ENCODE measurements around the gene JAM2.

JAM2 gene

GRCh38 chr21:25722631-25723030 is 83.6 kb downstream of the JAM2 start:
- peaks cover 56% of the 10 kb centered on the region for H3K36me3 Mint-ChIP-seq (ENCODE audit: low read depth)
- no peaks in the 10 kb centered on the region for H3K9me3 Mint-ChIP-seq
- no peak overlapping the region for H3K4me3 Mint-ChIP-seq
- H3K27me3 Mint-ChIP-seq = no peaks in the 10 kb centered on the region
- H3K27ac Mint-ChIP-seq = no peak overlapping the region
- H3K4me1 Mint-ChIP-seq (ENCODE audit: low read depth) = no peaks in the 10 kb centered on the region

- Mint-ChIP-seq H3K27ac (no peak overlapping the region), H3K9me3 (no peaks in the 10 kb centered on the region), H3K4me3 (peak overlapping the region; percentile 8), H3K36me3 (ENCODE audit: low read depth) (peaks cover 54% of the 10 kb centered on the region), H3K27me3 (no peaks in the 10 kb centered on the region), H3K4me1 (ENCODE audit: low read depth) (peaks cover 49% of the 10 kb centered on the region)
Observed at GRCh38 chr21:25732091-25732760, 93.2 kb downstream of the JAM2 start.

GRCh38 chr21:25733859-25734653 is 95.0 kb downstream of the JAM2 start:
- Mint-ChIP-seq H3K27me3 (no peaks in the 10 kb centered on the region), H3K4me3 (peak overlapping the region; percentile 100), H3K27ac (peak overlapping the region; percentile 100), H3K4me1 (ENCODE audit: low read depth) (peaks cover 63% of the 10 kb centered on the region), H3K36me3 (ENCODE audit: low read depth) (peaks cover 42% of the 10 kb centered on the region), H3K9me3 (no peaks in the 10 kb centered on the region)

- peak overlapping the region; percentile 100 for H3K27ac Mint-ChIP-seq
- no peaks in the 10 kb centered on the region for H3K9me3 Mint-ChIP-seq
- peaks cover 67% of the 10 kb centered on the region for H3K4me1 Mint-ChIP-seq (ENCODE audit: low read depth)
- H3K27me3 Mint-ChIP-seq = no peaks in the 10 kb centered on the region
- peak overlapping the region; percentile 100 for H3K4me3 Mint-ChIP-seq
- peaks cover 36% of the 10 kb centered on the region for H3K36me3 Mint-ChIP-seq (ENCODE audit: low read depth)
Observed at GRCh38 chr21:25734654-25734903, 95.5 kb downstream of the JAM2 start.

- H3K4me3 Mint-ChIP-seq = peak within 1 kb of the TSS; percentile 100
- H3K27me3 Mint-ChIP-seq = no peaks in the 10 kb centered on the region
- peaks cover 69% of the 10 kb centered on the region for H3K4me1 Mint-ChIP-seq (ENCODE audit: low read depth)
- H3K27ac Mint-ChIP-seq = peak within 1 kb of the TSS; percentile 100
- peaks cover 31% of the 10 kb centered on the region for H3K36me3 Mint-ChIP-seq (ENCODE audit: low read depth)
- no peaks in the 10 kb centered on the region for H3K9me3 Mint-ChIP-seq
Observed at GRCh38 chr21:25734904-25735645, 96.0 kb downstream of the JAM2 start, which contains the start of the genes ATP5PF and GABPA. Gene ATP5PF (minus strand): TSS chr21:25734904. CDS start chr21:25729794, 5,110 bp downstream. Gene GABPA (plus strand): TSS chr21:25734972. CDS start chr21:25741599, 6,627 bp downstream.

GRCh38 chr21:25735646-25736597 is 96.9 kb downstream of the JAM2 start:
- Mint-ChIP-seq H3K36me3 (ENCODE audit: low read depth) (peaks cover 29% of the 10 kb centered on the region), H3K4me1 (ENCODE audit: low read depth) (peaks cover 68% of the 10 kb centered on the region), H3K9me3 (no peaks in the 10 kb centered on the region), H3K27ac (peak overlapping the region; percentile 88), H3K4me3 (peak overlapping the region; percentile 100), H3K27me3 (no peaks in the 10 kb centered on the region)

- Mint-ChIP-seq H3K36me3 (ENCODE audit: low read depth) (peaks cover 34% of the 10 kb centered on the region), H3K9me3 (no peaks in the 10 kb centered on the region), H3K4me3 (no peak overlapping the region), H3K27me3 (no peaks in the 10 kb centered on the region), H3K4me1 (ENCODE audit: low read depth) (peaks cover 57% of the 10 kb centered on the region), H3K27ac (no peak overlapping the region)
Observed at GRCh38 chr21:25737421-25737820, 98.4 kb downstream of the JAM2 start.

DNA sequence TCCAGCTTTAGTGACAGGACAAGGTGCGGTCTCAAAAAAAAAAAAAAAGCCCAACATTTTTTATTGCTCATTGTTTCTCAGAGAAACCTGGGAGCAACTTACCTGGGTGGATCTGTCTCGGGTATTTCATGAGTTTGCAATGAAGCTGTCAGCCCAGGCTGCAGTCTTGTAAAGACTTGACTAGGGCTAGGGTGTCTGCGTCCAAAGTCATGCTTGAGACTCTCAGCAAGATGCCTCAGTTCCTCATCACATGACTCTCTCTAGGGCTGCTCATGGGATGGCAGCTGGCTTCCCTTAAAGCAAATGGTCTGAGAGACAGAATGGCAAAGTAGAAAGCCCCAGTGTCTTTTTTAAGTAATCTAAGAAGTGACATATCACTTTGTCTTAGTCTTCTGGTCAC is 103.8 kb downstream of the JAM2 start:
- Mint-ChIP-seq H3K4me1 (ENCODE audit: low read depth) (peaks cover 20% of the 10 kb centered on the region), H3K9me3 (no peaks in the 10 kb centered on the region), H3K4me3 (no peak overlapping the region), H3K27ac (no peak overlapping the region), H3K36me3 (ENCODE audit: low read depth) (peaks cover 34% of the 10 kb centered on the region), H3K27me3 (no peaks in the 10 kb centered on the region)

GRCh38 chr21:25744854-25745253 is 105.8 kb downstream of the JAM2 start:
- Mint-ChIP-seq H3K27ac (no peak overlapping the region), H3K36me3 (ENCODE audit: low read depth) (peaks cover 47% of the 10 kb centered on the region), H3K4me3 (no peak overlapping the region), H3K27me3 (no peaks in the 10 kb centered on the region), H3K4me1 (ENCODE audit: low read depth) (peaks cover 9% of the 10 kb centered on the region), H3K9me3 (no peaks in the 10 kb centered on the region)

- Mint-ChIP-seq H3K4me1 (ENCODE audit: low read depth) (peaks cover 10% of the 10 kb centered on the region), H3K36me3 (ENCODE audit: low read depth) (peaks cover 66% of the 10 kb centered on the region), H3K27me3 (no peaks in the 10 kb centered on the region), H3K4me3 (no peak overlapping the region), H3K9me3 (no peaks in the 10 kb centered on the region), H3K27ac (peak overlapping the region; percentile 72)
Observed at GRCh38 chr21:25750085-25750484, 111.0 kb downstream of the JAM2 start.

DNA sequence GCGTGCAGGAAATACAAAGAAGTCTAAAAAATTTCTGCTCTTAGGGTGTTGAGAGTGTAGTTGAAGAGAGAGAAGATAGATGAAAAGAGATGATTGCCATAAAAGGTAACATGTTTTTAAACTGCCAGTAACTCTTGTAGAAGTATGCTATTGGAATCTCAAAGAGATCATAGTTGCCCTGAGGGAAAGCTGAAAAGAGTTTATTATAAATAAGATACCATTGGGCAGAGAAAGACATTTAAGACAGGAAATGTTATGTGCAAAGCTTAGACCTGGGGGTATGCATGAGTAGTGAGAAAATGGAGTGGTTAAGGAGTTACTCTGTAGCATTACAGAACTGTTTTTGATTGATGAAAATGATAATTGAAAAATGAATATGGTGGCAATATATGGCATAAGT is 113.4 kb downstream of the JAM2 start:
- Mint-ChIP-seq H3K4me3 (no peak overlapping the region), H3K9me3 (no peaks in the 10 kb centered on the region), H3K27ac (no peak overlapping the region), H3K27me3 (no peaks in the 10 kb centered on the region), H3K36me3 (ENCODE audit: low read depth) (peaks cover 65% of the 10 kb centered on the region), H3K4me1 (ENCODE audit: low read depth) (peaks cover 17% of the 10 kb centered on the region)

- peak overlapping the region; percentile 77 for H3K27ac Mint-ChIP-seq
- peaks cover 23% of the 10 kb centered on the region for H3K4me1 Mint-ChIP-seq (ENCODE audit: low read depth)
- H3K36me3 Mint-ChIP-seq (ENCODE audit: low read depth) = peaks cover 68% of the 10 kb centered on the region
- no peaks in the 10 kb centered on the region for H3K27me3 Mint-ChIP-seq
- H3K9me3 Mint-ChIP-seq = no peaks in the 10 kb centered on the region
- H3K4me3 Mint-ChIP-seq = no peak overlapping the region
Observed at GRCh38 chr21:25756190-25756932, 117.3 kb downstream of the JAM2 start.

DNA sequence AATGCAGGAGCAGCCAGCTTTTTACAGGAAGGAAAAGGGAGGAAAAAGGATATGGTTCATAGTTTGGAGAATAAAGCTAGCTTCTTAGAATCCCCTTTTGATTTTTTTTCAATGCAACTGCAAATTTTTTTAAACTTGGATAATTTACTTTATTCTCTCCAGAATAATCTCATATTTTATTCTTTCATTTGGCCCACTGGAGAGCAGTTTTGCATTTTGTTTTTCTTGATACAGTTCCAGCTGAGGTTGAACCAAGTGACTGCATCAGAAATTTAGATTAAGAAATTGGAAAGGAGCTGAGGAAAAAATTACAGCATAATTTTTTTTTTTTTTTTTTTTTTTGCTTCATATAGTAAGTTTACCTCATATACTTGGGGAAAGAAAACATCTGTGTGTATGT is 118.5 kb downstream of the JAM2 start:
- peaks cover 68% of the 10 kb centered on the region for H3K36me3 Mint-ChIP-seq (ENCODE audit: low read depth)
- no peaks in the 10 kb centered on the region for H3K27me3 Mint-ChIP-seq
- H3K4me3 Mint-ChIP-seq = no peak overlapping the region
- peaks cover 23% of the 10 kb centered on the region for H3K4me1 Mint-ChIP-seq (ENCODE audit: low read depth)
- no peak overlapping the region for H3K27ac Mint-ChIP-seq
- H3K9me3 Mint-ChIP-seq = no peaks in the 10 kb centered on the region

- Mint-ChIP-seq H3K4me1 (ENCODE audit: low read depth) (peaks cover 23% of the 10 kb centered on the region), H3K27ac (peak overlapping the region; percentile 65), H3K4me3 (no peak overlapping the region), H3K27me3 (no peaks in the 10 kb centered on the region), H3K36me3 (ENCODE audit: low read depth) (peaks cover 68% of the 10 kb centered on the region), H3K9me3 (no peaks in the 10 kb centered on the region)
Observed at GRCh38 chr21:25759573-25759972, 120.5 kb downstream of the JAM2 start.
